OCI-LY3 (cell line): ENCODE results near the gene CORO2B.

ENCODE experiments used
- H2AFZ ChIP-seq: fragments of 200-600, 300-600 bp; shearing (Covaris generic); 2 replicates; pipeline ENCODE4 v1.6.0; 2014; ENCODE audit warnings: antibody characterized with exemption, low read depth, low read length
- H3K27ac ChIP-seq: fragments of 200-600, 300-600 bp; sonication (generic); 2 replicates; pipeline ENCODE4 v1.5.1; 2014; ENCODE audit warnings: mild to moderate bottlenecking, low read length, moderate library complexity, mixed read lengths
- H3K27me3 ChIP-seq: fragments of 200-600, 300-600 bp; sonication (generic); 2 replicates; pipeline ENCODE4 v1.6.1; 2014; ENCODE audit warnings: low read depth, low read length, mixed read lengths
- H3K36me3 ChIP-seq: fragments of 200-600, 300-600 bp; sonication (generic); replicated peaks from 2 replicates; pipeline ENCODE3; 2014; ENCODE audit warnings: low read depth, low read length, mixed read lengths
- H3K4me1 ChIP-seq: fragments of 300-600, 200-600 bp; sonication (generic); 2 replicates; pipeline ENCODE4 v1.6.1; 2014; ENCODE audit warnings: low read length, mixed read lengths
- H3K4me2 ChIP-seq: fragments of 200-600, 300-600 bp; sonication (generic); 2 replicates; pipeline ENCODE4 v1.6.1; 2014; ENCODE audit warnings: low read length, mixed read lengths
- H3K4me3 ChIP-seq: fragments of 300-600, 200-600 bp; sonication (generic); 2 replicates; pipeline ENCODE4 v1.5.1; 2014; ENCODE audit warnings: antibody characterized with exemption, mild to moderate bottlenecking, low read length, moderate library complexity
- H3K79me2 ChIP-seq: fragments of 300-600, 200-600 bp; shearing (Covaris generic); 2 replicates; pipeline ENCODE4 v1.6.1; 2014; ENCODE audit warnings: mild to moderate bottlenecking, low read length, mixed read lengths
- H3K9ac ChIP-seq: fragments of 300-600, 200-600 bp; shearing (Covaris generic); 2 replicates; pipeline ENCODE4 v1.6.0; 2014; ENCODE audit warnings: mild to moderate bottlenecking, low read length, moderate library complexity
- H3K9me3 ChIP-seq: fragments of 200-600, 300-600 bp; shearing (Covaris generic); 2 replicates; pipeline ENCODE4 v1.6.1; 2014; ENCODE audit warnings: low read length, mixed read lengths; ENCODE audit not compliant: insufficient read depth
- H4K20me1 ChIP-seq: fragments of 200-600, 300-600 bp; sonication (generic); 2 replicates; pipeline ENCODE4 v1.6.1; 2016; ENCODE audit warnings: low read length, mixed read lengths; ENCODE audit not compliant: insufficient read depth
- EZH2phosphoT487 ChIP-seq: fragments of 200-600 bp; shearing (Covaris generic); IDR thresholded peaks from 2 replicates; pipeline ENCODE4 v1.6.1; 2018; ENCODE audit warnings: antibody characterized with exemption, mixed run types, low read depth
- TF ChIP-seq, protein P1 (sequence below): fragments of 200-600, 300-600 bp; sonication (generic); IDR thresholded peaks from 2 replicates; pipeline ENCODE4 v1.5.1; 2014; ENCODE audit warnings: antibody characterized with exemption, low read length, low read depth

CORO2B gene

DNA sequence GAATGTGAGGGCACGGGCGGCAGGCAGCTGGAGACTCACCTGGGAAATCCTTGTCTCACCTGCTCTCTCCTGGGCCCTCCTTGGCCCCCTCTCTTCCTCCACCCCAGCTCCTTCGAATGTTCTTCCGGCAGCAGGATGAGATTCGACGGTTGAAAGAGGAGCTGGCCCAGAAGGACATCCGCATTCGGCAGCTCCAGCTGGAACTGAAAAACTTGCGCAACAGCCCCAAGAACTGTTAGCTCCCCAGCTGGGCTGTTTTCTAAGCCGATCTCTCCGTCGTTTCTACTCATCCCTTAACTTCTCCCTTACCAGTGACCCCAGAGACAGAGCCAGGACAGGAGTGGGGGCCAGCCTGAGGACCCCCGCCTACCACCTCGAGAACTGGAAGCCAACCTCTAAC is 146.9 kb downstream of the CORO2B start:
- no peak overlapping the region for H3K4me2 ChIP-seq
- H3K27ac ChIP-seq, result no peak overlapping the region

DNA sequence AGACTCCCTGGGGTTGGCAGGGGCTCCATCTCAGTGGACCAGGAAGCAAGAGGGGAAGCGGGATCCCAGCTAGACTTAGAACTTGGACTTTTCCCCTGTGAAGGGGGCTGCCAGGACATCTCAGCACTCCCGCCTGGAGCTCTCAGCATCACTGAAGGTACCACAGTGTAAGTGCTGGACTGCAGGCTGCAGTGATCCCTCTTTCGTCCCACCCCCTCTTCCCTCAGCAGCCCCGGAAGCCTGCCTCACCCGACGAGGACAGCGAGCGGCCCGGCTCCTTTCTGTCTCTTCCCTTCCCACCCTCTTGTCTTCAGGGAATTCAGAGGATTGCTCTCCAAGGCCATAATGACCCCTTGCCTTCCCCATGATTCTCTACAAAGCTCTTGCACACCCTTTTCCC is 147.5 kb downstream of the CORO2B start:
- Histone ChIP-seq H3K27me3 (peaks cover 42% of the 10 kb centered on the region), H3K4me3 (no peak overlapping the region), H2AFZ (no peak overlapping the region), H3K36me3 (no peaks in the 10 kb centered on the region), H3K4me2 (no peak overlapping the region), H3K4me1 (no peaks in the 10 kb centered on the region), H3K27ac (no peak overlapping the region), H3K9ac (no peak overlapping the region), H3K79me2 (no peaks in the 10 kb centered on the region), H3K9me3 (no peaks in the 10 kb centered on the region), H4K20me1 (no peaks in the 10 kb centered on the region)
- no peak for TF ChIP-seq EZH2phosphoT487
- TF ChIP-seq, protein P1, sequence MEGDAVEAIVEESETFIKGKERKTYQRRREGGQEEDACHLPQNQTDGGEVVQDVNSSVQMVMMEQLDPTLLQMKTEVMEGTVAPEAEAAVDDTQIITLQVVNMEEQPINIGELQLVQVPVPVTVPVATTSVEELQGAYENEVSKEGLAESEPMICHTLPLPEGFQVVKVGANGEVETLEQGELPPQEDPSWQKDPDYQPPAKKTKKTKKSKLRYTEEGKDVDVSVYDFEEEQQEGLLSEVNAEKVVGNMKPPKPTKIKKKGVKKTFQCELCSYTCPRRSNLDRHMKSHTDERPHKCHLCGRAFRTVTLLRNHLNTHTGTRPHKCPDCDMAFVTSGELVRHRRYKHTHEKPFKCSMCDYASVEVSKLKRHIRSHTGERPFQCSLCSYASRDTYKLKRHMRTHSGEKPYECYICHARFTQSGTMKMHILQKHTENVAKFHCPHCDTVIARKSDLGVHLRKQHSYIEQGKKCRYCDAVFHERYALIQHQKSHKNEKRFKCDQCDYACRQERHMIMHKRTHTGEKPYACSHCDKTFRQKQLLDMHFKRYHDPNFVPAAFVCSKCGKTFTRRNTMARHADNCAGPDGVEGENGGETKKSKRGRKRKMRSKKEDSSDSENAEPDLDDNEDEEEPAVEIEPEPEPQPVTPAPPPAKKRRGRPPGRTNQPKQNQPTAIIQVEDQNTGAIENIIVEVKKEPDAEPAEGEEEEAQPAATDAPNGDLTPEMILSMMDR, result no peak

More for the DNA sequence above, 146.9 kb downstream of the CORO2B start:
- Histone ChIP-seq H3K79me2 (no peaks in the 10 kb centered on the region), H3K4me1 (no peaks in the 10 kb centered on the region), H3K36me3 (no peaks in the 10 kb centered on the region), H3K27me3 (peaks cover 37% of the 10 kb centered on the region), H3K9ac (no peak overlapping the region), H4K20me1 (no peaks in the 10 kb centered on the region), H3K4me3 (no peak overlapping the region), H3K9me3 (no peaks in the 10 kb centered on the region), H2AFZ (no peak overlapping the region)
- no peak for TF ChIP-seq EZH2phosphoT487
- TF ChIP-seq, protein P1, result no peak

GRCh38 chr15:68729789-68730411 is 151.1 kb downstream of the CORO2B start:
- Histone ChIP-seq H3K9me3 (no peaks in the 10 kb centered on the region), H3K4me1 (peaks cover 16% of the 10 kb centered on the region), H3K79me2 (no peaks in the 10 kb centered on the region), H3K36me3 (no peaks in the 10 kb centered on the region), H3K4me3 (no peak overlapping the region), H2AFZ (no peak overlapping the region), H3K9ac (no peak overlapping the region), H3K27me3 (peaks cover 52% of the 10 kb centered on the region), H3K27ac (no peak overlapping the region), H3K4me2 (no peak overlapping the region), H4K20me1 (no peaks in the 10 kb centered on the region)
- no peak for TF ChIP-seq EZH2phosphoT487

DNA sequence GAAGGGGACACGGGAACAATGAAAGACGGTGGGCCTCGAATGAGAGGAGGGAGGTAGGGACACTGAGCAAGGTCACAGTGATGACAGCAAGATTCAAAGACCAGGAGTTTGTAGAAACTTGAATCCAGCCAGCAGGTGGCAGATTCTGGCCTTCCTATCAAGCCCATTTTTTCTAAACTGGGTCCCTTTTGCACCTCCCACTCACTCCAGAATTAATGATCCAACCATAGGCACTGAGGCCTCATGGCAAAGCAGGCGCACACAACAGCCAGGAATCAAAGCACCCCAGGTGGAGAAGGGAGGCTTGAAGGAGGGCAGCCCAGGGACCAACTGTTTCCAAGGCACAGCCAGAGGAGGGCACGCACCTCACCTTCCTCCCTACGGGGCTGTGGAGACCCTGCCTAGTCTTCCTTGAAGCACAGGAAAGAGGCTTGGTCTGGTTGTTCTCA is 151.7 kb downstream of the CORO2B start:
- TF ChIP-seq, protein P1, result peak; percentile 87
- no peak for TF ChIP-seq EZH2phosphoT487
- H3K4me1 ChIP-seq, result peaks cover 22% of the 10 kb centered on the region
- no peaks in the 10 kb centered on the region for H3K36me3 ChIP-seq
- H3K79me2 ChIP-seq, result no peaks in the 10 kb centered on the region
- no peak overlapping the region for H3K4me3 ChIP-seq
- H3K9ac ChIP-seq, result no peak overlapping the region
- no peaks in the 10 kb centered on the region for H3K9me3 ChIP-seq
- H3K4me2 ChIP-seq, result no peak overlapping the region
- no peak overlapping the region for H2AFZ ChIP-seq
- peaks cover 52% of the 10 kb centered on the region for H3K27me3 ChIP-seq
- H4K20me1 ChIP-seq, result no peaks in the 10 kb centered on the region
- no peak overlapping the region for H3K27ac ChIP-seq
